CD14-positive monocyte (primary cell): Measurements from ENCODE around the gene OR2V2. TPM values are rescaled to one million over a fixed set of nuclear protein-coding genes. Genes with fewer than 3 reads are reported as not detected.

Experiments
- DNase-seq, 3 donors: peaks; one replicate each; pipeline ENCODE4 v3.0.0-alpha.2; 2011 to 2022
- H2AFZ ChIP-seq: 2 replicates; pipeline ENCODE4 v1.6.0; 2012; ENCODE audit warnings: mild to moderate bottlenecking, low read depth, low read length, inconsistent platforms; ENCODE audit not compliant: insufficient read depth, poor library complexity, severe bottlenecking
- H3K27ac ChIP-seq, 2 donors: 1 replicate in 1 of 2; 2 replicates in 1 of 2; pipeline ENCODE4 v1.5.1; 2012 to 2013; ENCODE audit warnings: low read length in 2 of 2, control low read depth in 1 of 2, inconsistent platforms in 1 of 2, low read depth in 1 of 2, mild to moderate bottlenecking in 1 of 2
- H3K27me3 ChIP-seq, 2 donors: one replicate each; pipeline versions ENCODE4 v1.6.0 to v1.6.1; 2011 to 2013; ENCODE audit warnings: low read length in 2 of 2; ENCODE audit not compliant: control insufficient read depth in 2 of 2, insufficient read depth in 2 of 2
- H3K36me3 ChIP-seq, 2 donors: replicated peaks in 1 of 2; 1 replicate in 1 of 2; 2 replicates in 1 of 2; pipeline versions ENCODE4 v1.5.1 to v1.6.1; 2012 to 2013; ENCODE audit warnings: low read length in 2 of 2, control low read depth in 1 of 2, inconsistent platforms in 1 of 2, mild to moderate bottlenecking in 1 of 2; ENCODE audit not compliant: insufficient read depth in 2 of 2, control insufficient read depth in 1 of 2
- H3K4me1 ChIP-seq, 2 donors: 1 replicate in 1 of 2; 2 replicates in 1 of 2; pipeline versions ENCODE4 v1.5.1 to v1.6.1; 2012 to 2013; ENCODE audit warnings: low read length in 2 of 2, control low read depth in 1 of 2, inconsistent platforms in 1 of 2, mild to moderate bottlenecking in 1 of 2, moderate library complexity in 1 of 2; ENCODE audit not compliant: insufficient read depth in 2 of 2, control insufficient read depth in 1 of 2
- H3K4me2 ChIP-seq: replicated peaks from 2 replicates; pipeline ENCODE3; 2012; ENCODE audit warnings: low read length, moderate library complexity, mild to moderate bottlenecking; ENCODE audit not compliant: poor library complexity, severe bottlenecking; ENCODE audit errors: extremely low read depth
- H3K4me3 ChIP-seq, 3 experiments: fragments of 200-600 bp in 1 of 3; sonication (generic) in 1 of 3; replicated peaks in 1 of 3; 1 replicate in 2 of 3; 2 replicates in 1 of 3; pipeline ENCODE4 v1.5.1; 2011 to 2013; ENCODE audit warnings: low read length in 3 of 3, mild to moderate bottlenecking in 3 of 3, control low read depth in 2 of 3, low read depth in 2 of 3, inconsistent platforms in 1 of 3, moderate library complexity in 1 of 3
- H3K79me2 ChIP-seq: 2 replicates; pipeline ENCODE4 v1.6.0; 2012; ENCODE audit warnings: mild to moderate bottlenecking, control low read depth, inconsistent platforms, low read length, moderate library complexity; ENCODE audit not compliant: insufficient read depth
- H3K9ac ChIP-seq: 2 replicates; pipeline ENCODE4 v1.6.0; 2017; ENCODE audit warnings: low read length, mild to moderate bottlenecking; ENCODE audit not compliant: insufficient read depth, poor library complexity, severe bottlenecking
- H3K9me3 ChIP-seq, 2 donors: replicated peaks in 1 of 2; 1 replicate in 1 of 2; 2 replicates in 1 of 2; pipeline versions ENCODE4 v1.5.1 to v1.6.1; 2012 to 2013; ENCODE audit warnings: low read length in 2 of 2, control low read depth in 1 of 2; ENCODE audit not compliant: control insufficient read depth in 1 of 2, insufficient read depth in 1 of 2
- H4K20me1 ChIP-seq: 2 replicates; pipeline ENCODE4 v1.6.0; 2012; ENCODE audit warnings: mild to moderate bottlenecking, low read length, control low read depth, moderate library complexity; ENCODE audit not compliant: insufficient read depth
- H3K27ac Mint-ChIP-seq, 7 donors: one replicate each; pipeline ENCODE4 v1.8.0; 2020; ENCODE audit warnings: mild to moderate bottlenecking in 7 of 7, mixed read lengths in 7 of 7, moderate library complexity in 6 of 7, inconsistent platforms in 2 of 7
- H3K27me3 Mint-ChIP-seq, 3 donors: one replicate each; pipeline ENCODE4 v1.8.0; 2021 to 2022; ENCODE audit warnings: low read depth in 3 of 3, mild to moderate bottlenecking in 3 of 3, mixed read lengths in 3 of 3, moderate library complexity in 3 of 3, inconsistent platforms in 1 of 3
- H3K36me3 Mint-ChIP-seq, 2 donors: one replicate each; pipeline ENCODE4 v1.8.0; 2020; ENCODE audit warnings: mixed read lengths in 2 of 2, inconsistent platforms in 1 of 2, mild to moderate bottlenecking in 1 of 2
- H3K4me1 Mint-ChIP-seq: one replicate; pipeline ENCODE4 v1.8.0; 2020; ENCODE audit warnings: mild to moderate bottlenecking, mixed read lengths
- H3K4me3 Mint-ChIP-seq, 2 donors: one replicate each; pipeline ENCODE4 v1.8.0; 2020; ENCODE audit warnings: mild to moderate bottlenecking in 2 of 2, mixed read lengths in 2 of 2, moderate library complexity in 1 of 2
- H3K9me3 Mint-ChIP-seq, 7 donors: one replicate each; pipeline ENCODE4 v1.8.0; 2020 to 2022; ENCODE audit warnings: mixed read lengths in 7 of 7, mild to moderate bottlenecking in 6 of 7, moderate library complexity in 6 of 7, inconsistent platforms in 2 of 7
- WGBS: methylation state at CpG from one replicate; pipeline ENCODE4 v1.1.5; 2013; ENCODE audit warnings: missing lambda C conversion rate; ENCODE audit not compliant: insufficient coverage; 5-methylcytosine and 5-hydroxymethylcytosine counted together
- intact Hi-C, 2 donors: fragments of 100-400 bp; cut with micrococcal nuclease; formaldehyde crosslinking; loops; one replicate each; pipeline versions ENCODE4 v1.15.0 to v1.15.1; 2023
- polyA plus RNA-seq, 3 donors: library from polyadenylated mRNA; depleted of rRNA in 1 of 3; unstranded in 2 of 3; stranded (reverse) in 1 of 3; fragments of 300-500 nt in 2 of 3; fragments of >200 nt in 1 of 3; fragmentation: Illumina TruSeq in 2 of 3; gene quantifications; 1 replicate in 2 of 3; 2 replicates in 1 of 3; pipeline ENCODE4 v1.2.3, GENCODE V29; 2012 to 2021
- TF ChIP-seq, protein P1 (sequence below): fragments of 200-600 bp; IDR thresholded peaks from one replicate; pipeline ENCODE4 v1.8.0; 2022; ENCODE audit warnings: antibody characterized with exemption, mild to moderate bottlenecking

OR2V2 gene
- polyA plus RNA-seq, 3 donors: not detected

DNA sequence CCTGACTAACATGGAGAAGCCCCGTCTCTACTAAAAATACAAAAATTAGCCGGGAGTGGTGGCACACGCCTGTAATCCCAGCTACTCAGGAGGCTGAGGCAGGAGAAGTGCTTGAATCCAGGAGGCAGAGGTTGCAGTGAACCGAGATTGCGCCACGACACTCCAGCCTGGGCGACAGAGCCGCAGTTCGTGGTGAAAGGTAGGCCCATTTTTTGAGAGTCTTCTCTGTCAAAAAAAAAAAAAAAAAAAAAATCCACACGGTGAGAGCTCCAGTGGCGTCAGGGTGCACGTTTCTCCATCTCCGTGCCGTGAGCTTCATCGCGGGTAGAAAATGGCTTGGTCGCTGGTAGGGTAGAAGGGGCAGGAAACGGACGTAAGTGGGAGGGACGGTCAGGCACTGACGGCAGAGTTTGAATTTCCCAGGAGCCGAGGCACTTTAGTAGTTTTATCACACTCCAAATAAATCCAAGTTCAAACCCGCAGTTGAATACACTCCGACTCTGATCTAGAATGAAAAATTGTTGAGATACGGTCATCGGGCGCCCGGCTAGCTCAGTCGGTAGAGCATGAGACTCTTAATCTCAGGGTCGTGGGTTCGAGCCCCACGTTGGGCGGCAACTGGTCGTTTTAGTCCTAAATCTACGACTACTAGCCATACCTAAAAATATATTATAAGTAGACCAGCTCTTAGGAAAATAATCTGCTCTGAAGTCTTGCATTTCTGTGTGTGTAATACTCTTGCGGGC, 60.0 kb downstream of the OR2V2 start:
- DNase-seq: peak; percentile 37 to 56 (median 44)
- TF ChIP-seq, protein P1, sequence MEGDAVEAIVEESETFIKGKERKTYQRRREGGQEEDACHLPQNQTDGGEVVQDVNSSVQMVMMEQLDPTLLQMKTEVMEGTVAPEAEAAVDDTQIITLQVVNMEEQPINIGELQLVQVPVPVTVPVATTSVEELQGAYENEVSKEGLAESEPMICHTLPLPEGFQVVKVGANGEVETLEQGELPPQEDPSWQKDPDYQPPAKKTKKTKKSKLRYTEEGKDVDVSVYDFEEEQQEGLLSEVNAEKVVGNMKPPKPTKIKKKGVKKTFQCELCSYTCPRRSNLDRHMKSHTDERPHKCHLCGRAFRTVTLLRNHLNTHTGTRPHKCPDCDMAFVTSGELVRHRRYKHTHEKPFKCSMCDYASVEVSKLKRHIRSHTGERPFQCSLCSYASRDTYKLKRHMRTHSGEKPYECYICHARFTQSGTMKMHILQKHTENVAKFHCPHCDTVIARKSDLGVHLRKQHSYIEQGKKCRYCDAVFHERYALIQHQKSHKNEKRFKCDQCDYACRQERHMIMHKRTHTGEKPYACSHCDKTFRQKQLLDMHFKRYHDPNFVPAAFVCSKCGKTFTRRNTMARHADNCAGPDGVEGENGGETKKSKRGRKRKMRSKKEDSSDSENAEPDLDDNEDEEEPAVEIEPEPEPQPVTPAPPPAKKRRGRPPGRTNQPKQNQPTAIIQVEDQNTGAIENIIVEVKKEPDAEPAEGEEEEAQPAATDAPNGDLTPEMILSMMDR: no peak
- Histone ChIP-seq H3K27ac (no peak overlapping the region), H3K4me1 (peaks cover 44 to 54% of the 10 kb centered on the region in 2 donors), H3K9me3 (no peaks in the 10 kb centered on the region), H3K27me3 (peaks cover 6 to 30% of the 10 kb centered on the region in 2 donors), H4K20me1 (no peaks in the 10 kb centered on the region), H3K36me3 (no peaks in the 10 kb centered on the region), H2AFZ (peak overlapping the region; percentile 59), H3K79me2 (no peaks in the 10 kb centered on the region), H3K4me3 (peak overlapping the region; percentile 13 to 81 (median 36)), H3K4me2 (peak overlapping the region; percentile 93), H3K9ac (no peak overlapping the region)
- peaks cover 30 to 36% (median 30%) of the 10 kb centered on the region in 3 donors for H3K27me3 Mint-ChIP-seq
- 0% methylated on average over 16 of the region's 36 CpGs for WGBS
- peaks cover 0 to 16% (median 7%) of the 10 kb centered on the region in 7 donors for H3K9me3 Mint-ChIP-seq
- intact Hi-C loops: no loop called here
- H3K27ac Mint-ChIP-seq: peak overlapping the region in 6 of 7 donors; percentile 17 to 77 (median 53)
- H3K4me1 Mint-ChIP-seq: peaks cover 47% of the 10 kb centered on the region
- H3K4me3 Mint-ChIP-seq: peak overlapping the region; percentile 92 to 99
- peaks cover 8 to 13% of the 10 kb centered on the region in 2 donors for H3K36me3 Mint-ChIP-seq

DNA sequence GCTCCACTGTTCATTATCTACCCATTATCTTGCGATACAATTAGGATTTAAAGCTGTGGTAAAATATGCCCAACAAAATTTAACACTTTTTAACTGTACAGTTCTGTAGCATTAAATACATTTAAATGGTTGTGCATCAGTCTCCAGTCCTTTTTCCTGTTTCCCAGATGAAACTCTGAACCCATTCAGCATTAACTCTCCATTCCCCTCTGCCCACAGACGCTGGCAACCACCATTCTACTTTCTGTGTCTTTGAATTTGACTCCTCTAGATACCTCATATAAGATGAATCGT, 60.5 kb downstream of the OR2V2 start:
- no peaks in the 10 kb centered on the region for H3K79me2 ChIP-seq
- peak overlapping the region in 1 of 3 experiments; percentile 81 for H3K4me3 ChIP-seq
- Mint-ChIP-seq H3K9me3 (peaks cover 0 to 16% (median 7%) of the 10 kb centered on the region in 7 donors), H3K27ac (no peak overlapping the region), H3K27me3 (peaks cover 30 to 36% (median 31%) of the 10 kb centered on the region in 3 donors), H3K36me3 (peaks cover 8 to 13% of the 10 kb centered on the region in 2 donors), H3K4me3 (peak overlapping the region; percentile 92 to 99), H3K4me1 (peaks cover 44% of the 10 kb centered on the region)
- DNase-seq: no peak
- H2AFZ ChIP-seq: no peak overlapping the region
- H3K27ac ChIP-seq: no peak overlapping the region
- H3K9me3 ChIP-seq: no peaks in the 10 kb centered on the region
- intact Hi-C loops: no loop called here
- H3K9ac ChIP-seq: no peak overlapping the region
- no peaks in the 10 kb centered on the region for H3K36me3 ChIP-seq
- H3K4me1 ChIP-seq: peaks cover 41 to 49% of the 10 kb centered on the region in 2 donors
- 0% methylated on average over 1 of the region's 3 CpGs for WGBS
- H3K4me2 ChIP-seq: peak overlapping the region; percentile 93
- no peaks in the 10 kb centered on the region for H4K20me1 ChIP-seq
- TF ChIP-seq, protein P1: no peak
- peaks cover 6 to 30% of the 10 kb centered on the region in 2 donors for H3K27me3 ChIP-seq

Other genes starting within 250 kb of the OR2V2 start
- gene BTNL8, start 248.4 kb upstream of the OR2V2 start, polyA plus RNA-seq: under 1 TPM; 0.13 to 0.50 (median 0.13) TPM
- under 1 TPM in 2 of 3 donors, not detected in 1; 0.08 to 0.20 TPM for gene BTNL3, start 158.7 kb upstream of the OR2V2 start, polyA plus RNA-seq
- not detected for gene BTNL9, start 107.3 kb upstream of the OR2V2 start, polyA plus RNA-seq
- not detected for gene OR2V1, start 16.4 kb upstream of the OR2V2 start, polyA plus RNA-seq
- 10 to 100 TPM in 2 of 3 donors, 1 to 10 TPM in 1; 9.5 to 12.8 (median 10.3) TPM for gene TRIM7, start 57.6 kb downstream of the OR2V2 start, polyA plus RNA-seq
- gene TRIM41, start 75.7 kb downstream of the OR2V2 start, polyA plus RNA-seq: 10 to 100 TPM in 1 of 3 donors, under 1 TPM in 2; 0.12 to 26.4 (median 0.24) TPM
- gene RACK1, start 96.3 kb downstream of the OR2V2 start, polyA plus RNA-seq: 1,000 to 10,000 TPM; 1,150 to 2,356 (median 1,195) TPM
- 10 to 100 TPM in 1 of 3 donors, 1 to 10 TPM in 2; 5.7 to 26.0 (median 8.5) TPM for gene TRIM52, start 113.6 kb downstream of the OR2V2 start, polyA plus RNA-seq
- not detected for gene OR4F3, start 219.7 kb downstream of the OR2V2 start, polyA plus RNA-seq